ENCODE data around the gene GNAI3. TPM values are rescaled to one million over a fixed set of nuclear protein-coding genes. Genes with fewer than 3 reads are reported as not detected.

GNAI3 gene
- total RNA-seq, 1 donor from 2014 or later, result 6.7 TPM

DNA sequence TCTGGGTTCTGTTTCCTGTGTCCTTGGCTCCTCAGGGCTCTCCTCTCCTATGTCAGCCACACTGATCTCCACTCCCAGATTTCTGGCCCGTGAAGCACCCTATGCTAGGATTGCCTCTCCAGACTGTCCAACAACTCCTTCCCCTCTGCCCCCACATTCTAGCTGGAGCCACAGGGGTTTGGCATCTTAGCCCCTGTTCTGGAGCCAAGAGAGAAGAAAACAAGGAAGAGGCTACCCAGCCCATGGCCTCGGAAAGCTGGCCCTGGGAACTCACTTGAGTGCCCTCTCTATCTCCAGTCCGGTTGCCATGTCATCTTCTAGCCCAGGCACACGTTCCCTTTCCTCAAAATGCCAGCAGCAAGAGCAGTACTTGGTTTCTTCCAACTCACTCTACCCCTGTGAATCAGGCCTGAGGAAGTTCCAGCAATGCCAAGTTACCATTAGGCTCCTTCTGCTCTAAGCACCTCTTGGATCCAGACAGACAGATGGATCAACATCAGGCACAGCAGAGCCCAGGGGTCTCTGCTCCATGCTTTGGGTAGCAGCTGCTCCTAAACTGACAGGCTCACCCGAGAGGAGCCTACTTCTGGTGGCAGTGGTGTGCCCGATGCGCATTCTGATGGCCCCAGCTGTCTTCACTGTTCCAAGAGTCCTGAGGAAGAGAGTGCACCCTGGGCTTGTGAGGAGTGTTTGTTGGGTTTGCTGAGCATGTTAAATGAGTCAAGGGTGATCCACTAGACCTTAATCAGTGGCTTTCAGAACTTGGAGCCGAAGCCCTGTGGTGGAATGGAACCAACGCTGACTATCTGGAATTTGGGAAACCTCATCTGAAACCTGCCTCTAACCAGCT, 20.3 kb upstream of the GNAI3 start:
- Histone ChIP-seq H3K36me3 (no peaks in the 10 kb centered on the region), H3K27me3 (ENCODE audit: low read depth) (no peaks in the 10 kb centered on the region), H3K9me3 (no peaks in the 10 kb centered on the region), H3K27ac (no peak overlapping the region), H3K4me3 (no peak overlapping the region), H3K4me1 (peaks cover 12% of the 10 kb centered on the region)
- no peak for ATAC-seq
- no peak for DNase-seq
- TF ChIP-seq, protein P1, sequence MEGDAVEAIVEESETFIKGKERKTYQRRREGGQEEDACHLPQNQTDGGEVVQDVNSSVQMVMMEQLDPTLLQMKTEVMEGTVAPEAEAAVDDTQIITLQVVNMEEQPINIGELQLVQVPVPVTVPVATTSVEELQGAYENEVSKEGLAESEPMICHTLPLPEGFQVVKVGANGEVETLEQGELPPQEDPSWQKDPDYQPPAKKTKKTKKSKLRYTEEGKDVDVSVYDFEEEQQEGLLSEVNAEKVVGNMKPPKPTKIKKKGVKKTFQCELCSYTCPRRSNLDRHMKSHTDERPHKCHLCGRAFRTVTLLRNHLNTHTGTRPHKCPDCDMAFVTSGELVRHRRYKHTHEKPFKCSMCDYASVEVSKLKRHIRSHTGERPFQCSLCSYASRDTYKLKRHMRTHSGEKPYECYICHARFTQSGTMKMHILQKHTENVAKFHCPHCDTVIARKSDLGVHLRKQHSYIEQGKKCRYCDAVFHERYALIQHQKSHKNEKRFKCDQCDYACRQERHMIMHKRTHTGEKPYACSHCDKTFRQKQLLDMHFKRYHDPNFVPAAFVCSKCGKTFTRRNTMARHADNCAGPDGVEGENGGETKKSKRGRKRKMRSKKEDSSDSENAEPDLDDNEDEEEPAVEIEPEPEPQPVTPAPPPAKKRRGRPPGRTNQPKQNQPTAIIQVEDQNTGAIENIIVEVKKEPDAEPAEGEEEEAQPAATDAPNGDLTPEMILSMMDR (IDR thresholded peaks at IDR 0.05), result no peak
- intact Hi-C loops (cut with DNase I), result no loop called here

- intact Hi-C loops (cut with DNase I), result no loop called here
- no peak for ATAC-seq
- Histone ChIP-seq H3K4me3 (no peak overlapping the region), H3K27me3 (ENCODE audit: low read depth) (no peaks in the 10 kb centered on the region), H3K36me3 (no peaks in the 10 kb centered on the region), H3K27ac (no peak overlapping the region), H3K4me1 (peaks cover 12% of the 10 kb centered on the region), H3K9me3 (no peaks in the 10 kb centered on the region)
- TF ChIP-seq, protein P1 (IDR thresholded peaks at IDR 0.05), result no peak
- DNase-seq, result no peak
These were observed 19.7 kb upstream of the GNAI3 start for GRCh38 chr1:109528712-109529111.

- H3K27ac ChIP-seq, result peak overlapping the region; percentile 41
- H3K4me3 ChIP-seq, result no peak overlapping the region
- no peak for DNase-seq
- no peaks in the 10 kb centered on the region for H3K27me3 ChIP-seq (ENCODE audit: low read depth)
- peaks cover 12% of the 10 kb centered on the region for H3K4me1 ChIP-seq
- no peaks in the 10 kb centered on the region for H3K9me3 ChIP-seq
- TF ChIP-seq, protein P1 (IDR thresholded peaks at IDR 0.05), result no peak
- no peak for ATAC-seq
- H3K36me3 ChIP-seq, result no peaks in the 10 kb centered on the region
- intact Hi-C loops (cut with DNase I), result loop anchor here (5.0 kb wide), 1 partner anchor 33 kb away; no protein-coding TSS in a partner anchor
These were observed 18.4 kb upstream of the GNAI3 start for GRCh38 chr1:109529881-109530456.

GRCh38 chr1:109530457-109531087, 17.8 kb upstream of the GNAI3 start:
- H3K4me1 ChIP-seq, result peaks cover 12% of the 10 kb centered on the region

GRCh38 chr1:109531380-109531779, 17.0 kb upstream of the GNAI3 start:
- TF ChIP-seq, protein P1 (IDR thresholded peaks at IDR 0.05), result no peak
- no peak for ATAC-seq
- DNase-seq, result no peak

More at GRCh38 chr1:109530457-109531087, 17.8 kb upstream of the GNAI3 start:
- DNase-seq, result no peak
- TF ChIP-seq, protein P1 (IDR thresholded peaks at IDR 0.05), result no peak
- no peaks in the 10 kb centered on the region for H3K27me3 ChIP-seq (ENCODE audit: low read depth)
- H3K36me3 ChIP-seq, result no peaks in the 10 kb centered on the region
- no peak overlapping the region for H3K4me3 ChIP-seq
- intact Hi-C loops (cut with DNase I), result loop anchor here (5.0 kb wide), 1 partner anchor 33 kb away; no protein-coding TSS in a partner anchor
- ATAC-seq, result no peak
- no peaks in the 10 kb centered on the region for H3K9me3 ChIP-seq
- peak overlapping the region; percentile 41 for H3K27ac ChIP-seq

More at GRCh38 chr1:109531380-109531779, 17.0 kb upstream of the GNAI3 start:
- Histone ChIP-seq H3K4me3 (no peak overlapping the region), H3K27me3 (ENCODE audit: low read depth) (no peaks in the 10 kb centered on the region), H3K9me3 (no peaks in the 10 kb centered on the region), H3K36me3 (no peaks in the 10 kb centered on the region), H3K4me1 (peaks cover 12% of the 10 kb centered on the region), H3K27ac (no peak overlapping the region)
- intact Hi-C loops (cut with DNase I), result loop anchor here (5.0 kb wide), 1 partner anchor 34 kb away; no protein-coding TSS in a partner anchor
